NCI-H2171 (cell line): ENCODE measurements around the gene CRX.
"Not testable (repeated sequence)": the region's sequence is repeated elsewhere in the genome, so short reads cannot be mapped to it uniquely, and the experiment has no call there.

Experiments used
- DNase-seq: peaks from one replicate; lab custom pipeline; 2025; lab: John Stamatoyannopoulos, UW

The CRX gene

GRCh38 chr19:47821460-47822020 lies at the start of gene CRX:
CRX (plus strand) TSS chr19:47821937; CDS start chr19:47834444, 12,507 bp downstream.
- no peak for DNase-seq

- peak; percentile 11 for DNase-seq
Observed at GRCh38 chr19:47776568-47776967, 45.2 kb upstream of the CRX start.

GRCh38 chr19:47777245-47778048 lies 44.3 kb upstream of the CRX start:
- DNase-seq: not testable (repeated sequence)

- peak; percentile 79 for DNase-seq
Observed at GRCh38 chr19:47778049-47778953, 43.4 kb upstream of the CRX start, which contains the start of gene SELENOW. SELENOW (plus strand) TSS chr19:47778703; CDS start chr19:47778786, 83 bp downstream.

- DNase-seq: no peak
Observed at GRCh38 chr19:47778954-47779351, 42.8 kb upstream of the CRX start.

GRCh38 chr19:47779524-47780214 lies 42.1 kb upstream of the CRX start:
- no peak for DNase-seq

- DNase-seq: no peak
Observed at GRCh38 chr19:47780215-47780551, 41.6 kb upstream of the CRX start.

GRCh38 chr19:47781590-47782262 lies 40.0 kb upstream of the CRX start:
- DNase-seq: no peak

- no peak for DNase-seq
Observed at GRCh38 chr19:47786566-47786965, 35.2 kb upstream of the CRX start.

GRCh38 chr19:47787307-47787706 lies 34.4 kb upstream of the CRX start:
- DNase-seq: not testable (repeated sequence)

- not testable (repeated sequence) for DNase-seq
Observed at GRCh38 chr19:47789811-47790210, 31.9 kb upstream of the CRX start.

- DNase-seq: peak; percentile 43
Observed at GRCh38 chr19:47790398-47790814, 31.3 kb upstream of the CRX start.

- DNase-seq: no peak
Observed at GRCh38 chr19:47792616-47793015, 29.1 kb upstream of the CRX start.

GRCh38 chr19:47794526-47794925 lies 27.2 kb upstream of the CRX start:
- no peak for DNase-seq

GRCh38 chr19:47796785-47797184 lies 25.0 kb upstream of the CRX start:
- no peak for DNase-seq

GRCh38 chr19:47797996-47798903 lies 23.5 kb upstream of the CRX start:
- no peak for DNase-seq

- DNase-seq: no peak
Observed at GRCh38 chr19:47798904-47799266, 22.9 kb upstream of the CRX start.

- no peak for DNase-seq
Observed at GRCh38 chr19:47801270-47801669, 20.5 kb upstream of the CRX start.

- no peak for DNase-seq
Observed at GRCh38 chr19:47802521-47803043, 19.2 kb upstream of the CRX start.

- not testable (repeated sequence) for DNase-seq
Observed at GRCh38 chr19:47803148-47803547, 18.6 kb upstream of the CRX start.
